ENCODE data around the gene OAS2.

The OAS2 gene

DNA sequence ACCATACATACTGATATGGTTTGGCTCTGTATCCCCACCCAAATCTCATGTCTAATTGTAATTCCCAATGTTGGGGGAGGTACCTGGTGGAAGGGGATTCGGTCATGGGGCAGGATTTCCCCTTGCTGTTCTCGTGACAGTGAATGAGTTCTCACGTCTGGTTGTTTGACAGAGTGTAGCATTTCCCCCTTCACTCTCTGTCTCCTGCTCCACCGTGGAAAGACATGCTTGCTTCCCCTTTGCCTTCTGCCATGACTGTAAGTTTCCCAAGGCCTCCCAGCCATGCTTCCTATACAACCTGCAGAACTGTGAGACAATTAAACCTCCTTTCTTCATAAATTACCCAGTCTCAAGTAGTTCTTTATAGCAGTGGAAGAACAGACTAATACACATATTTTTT is 49.4 kb downstream of the OAS2 start:
- DNase-seq = no peak

DNA sequence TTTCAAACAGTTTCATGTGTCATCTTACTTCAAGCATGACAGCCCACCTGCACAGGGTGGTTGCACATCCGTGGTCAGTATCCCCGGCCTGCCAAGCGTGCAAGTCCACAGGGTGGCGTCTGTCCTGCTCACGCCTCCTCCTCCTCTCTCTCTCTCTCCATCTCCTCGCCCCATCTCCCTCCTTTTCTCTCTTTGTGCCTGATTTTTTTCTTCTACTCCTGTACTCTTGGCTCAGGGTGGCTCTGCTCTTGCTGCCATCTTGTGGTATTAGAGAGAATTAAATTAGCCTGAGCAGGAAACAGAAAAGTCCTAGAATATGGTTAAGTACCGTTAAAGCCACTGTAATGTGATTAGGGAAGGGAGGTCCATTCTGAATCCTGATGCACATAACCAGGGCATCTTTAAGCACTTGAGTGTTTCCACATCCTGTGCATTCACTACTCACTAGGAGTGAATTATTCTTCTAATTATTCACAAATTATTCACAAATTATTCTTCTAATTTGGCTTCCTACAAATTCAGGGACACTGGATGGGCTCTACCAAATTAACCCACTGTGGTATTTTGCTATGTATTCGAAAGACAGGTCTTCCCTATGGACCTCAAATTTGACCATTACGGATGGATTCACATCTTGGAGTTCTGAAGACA is 52.7 kb downstream of the OAS2 start:
- DNase-seq = peak; percentile 52

DNA sequence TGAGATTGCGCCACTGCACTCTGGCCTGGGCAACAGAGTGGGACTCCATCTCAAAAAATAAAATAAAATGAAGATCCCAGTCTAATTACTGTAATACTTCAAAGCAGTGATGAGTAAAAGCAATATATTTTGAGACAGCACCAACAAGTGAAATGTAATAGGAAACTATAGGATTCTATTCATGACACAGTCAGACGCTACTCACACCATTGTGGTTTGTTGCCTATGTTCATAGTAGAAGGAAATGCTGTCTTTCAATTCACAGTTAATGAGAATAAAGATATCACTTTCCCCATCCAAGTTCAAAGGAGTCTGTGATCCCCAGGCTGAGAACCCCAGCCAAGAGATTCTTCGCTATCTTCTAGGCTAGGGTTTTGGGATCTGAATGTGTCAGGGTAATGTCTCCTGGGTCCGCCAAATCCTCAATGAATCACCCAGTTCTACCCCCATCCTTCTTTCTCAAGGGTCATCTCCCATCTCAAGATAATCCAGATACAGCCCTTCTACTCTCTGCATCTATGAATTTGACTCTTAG is 61.7 kb downstream of the OAS2 start:
- DNase-seq = no peak

DNA sequence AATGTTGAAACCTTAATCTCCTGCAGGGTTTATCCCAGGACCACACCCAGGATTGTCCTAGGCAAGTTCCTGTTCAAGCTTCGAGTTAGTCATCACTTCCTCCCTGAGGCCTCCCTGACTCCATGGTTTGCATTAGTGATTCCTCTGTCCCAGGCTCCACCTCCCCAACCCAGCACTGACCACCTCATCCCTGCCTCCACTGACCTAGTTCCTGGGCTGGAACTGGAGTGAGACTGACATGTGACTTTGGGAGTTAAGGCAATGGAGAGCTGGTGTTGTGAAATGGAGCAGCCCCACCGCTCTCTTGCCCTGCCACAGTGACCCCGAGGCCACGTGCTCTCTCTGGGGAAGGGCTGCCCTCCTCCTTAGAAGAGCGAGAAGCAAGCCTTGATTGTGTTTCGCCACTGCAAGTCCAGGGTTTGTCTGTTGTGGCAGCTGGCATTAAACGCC is 62.4 kb downstream of the OAS2 start:
- peak; percentile 72 for DNase-seq

DNA sequence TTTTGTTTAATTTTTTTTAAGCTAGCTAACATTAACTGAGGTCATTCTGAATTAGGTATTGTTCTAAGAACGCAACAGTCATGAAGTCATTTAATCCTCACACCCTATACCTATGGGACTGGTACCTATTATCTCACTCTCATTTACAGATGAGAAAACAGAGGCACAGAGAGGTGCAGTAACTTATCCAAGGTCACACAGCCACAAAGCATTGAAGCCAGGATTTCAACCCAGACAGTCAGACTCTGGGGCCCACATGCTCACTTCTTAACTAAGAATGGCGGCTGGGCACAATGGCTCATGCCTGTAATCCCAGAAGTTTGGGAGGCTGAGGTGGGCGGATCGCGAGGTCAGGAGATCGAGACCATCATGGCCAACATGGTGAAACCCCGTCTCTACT is 63.2 kb downstream of the OAS2 start:
- no peak for DNase-seq

DNA sequence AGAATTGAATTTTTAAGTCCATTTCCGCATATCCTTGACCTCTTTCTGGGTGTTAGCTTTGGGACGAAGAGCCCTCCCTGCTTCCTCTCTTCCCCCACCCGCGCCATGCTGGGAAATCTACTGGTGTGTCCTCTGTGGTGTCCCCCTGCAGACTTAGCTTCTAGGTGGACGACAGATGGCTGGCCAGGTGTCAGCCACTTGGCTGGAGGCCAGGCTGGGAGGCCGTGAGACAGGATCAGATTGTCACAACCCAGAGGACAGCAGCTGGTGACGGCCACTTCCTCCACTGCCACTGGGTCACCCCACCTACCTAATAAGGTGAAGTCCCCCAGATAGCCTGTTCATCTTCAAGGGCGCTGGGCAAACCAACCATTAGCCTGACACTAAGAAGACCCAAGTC is 64.9 kb downstream of the OAS2 start:
- DNase-seq = no peak

DNA sequence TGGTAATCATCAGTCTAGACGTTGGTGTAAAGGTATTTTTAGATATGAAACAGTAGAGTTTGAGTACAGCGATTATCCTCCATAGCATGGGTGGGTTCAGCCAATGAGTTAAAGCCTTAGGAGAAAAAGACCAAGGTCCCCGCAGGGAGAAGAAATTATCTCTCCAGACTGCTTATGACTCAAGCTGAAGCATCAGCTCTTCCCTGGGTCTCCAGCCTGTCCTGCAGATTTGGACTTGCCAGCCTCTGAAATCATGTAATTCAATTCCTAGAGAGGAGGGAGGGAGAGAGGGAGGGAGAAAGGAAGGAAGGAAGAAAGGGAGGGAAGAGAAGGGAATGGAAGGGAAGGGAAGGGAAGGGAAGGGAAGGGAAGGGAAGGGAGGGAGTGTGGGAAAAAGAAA is 66.2 kb downstream of the OAS2 start:
- DNase-seq = no peak

DNA sequence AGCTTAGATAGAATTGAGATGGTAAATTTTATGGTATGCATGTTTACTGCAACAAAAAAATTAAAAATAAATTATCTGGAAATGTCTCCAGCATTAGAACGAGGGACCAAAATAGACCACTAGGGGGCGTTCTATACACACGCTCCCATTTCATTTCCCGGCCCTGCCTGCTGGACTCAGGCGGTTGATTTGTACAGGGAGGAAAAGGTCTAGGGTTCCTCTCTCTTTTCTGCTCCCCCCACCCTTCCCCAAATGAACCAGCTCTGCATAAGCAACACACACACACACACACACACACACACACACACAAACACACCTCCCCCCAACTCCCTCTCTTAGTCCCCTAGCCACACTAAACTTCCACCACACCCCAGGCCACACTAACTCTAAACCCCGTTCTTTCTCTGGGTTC is 70.4 kb downstream of the OAS2 start:
- DNase-seq = peak; percentile 45

DNA sequence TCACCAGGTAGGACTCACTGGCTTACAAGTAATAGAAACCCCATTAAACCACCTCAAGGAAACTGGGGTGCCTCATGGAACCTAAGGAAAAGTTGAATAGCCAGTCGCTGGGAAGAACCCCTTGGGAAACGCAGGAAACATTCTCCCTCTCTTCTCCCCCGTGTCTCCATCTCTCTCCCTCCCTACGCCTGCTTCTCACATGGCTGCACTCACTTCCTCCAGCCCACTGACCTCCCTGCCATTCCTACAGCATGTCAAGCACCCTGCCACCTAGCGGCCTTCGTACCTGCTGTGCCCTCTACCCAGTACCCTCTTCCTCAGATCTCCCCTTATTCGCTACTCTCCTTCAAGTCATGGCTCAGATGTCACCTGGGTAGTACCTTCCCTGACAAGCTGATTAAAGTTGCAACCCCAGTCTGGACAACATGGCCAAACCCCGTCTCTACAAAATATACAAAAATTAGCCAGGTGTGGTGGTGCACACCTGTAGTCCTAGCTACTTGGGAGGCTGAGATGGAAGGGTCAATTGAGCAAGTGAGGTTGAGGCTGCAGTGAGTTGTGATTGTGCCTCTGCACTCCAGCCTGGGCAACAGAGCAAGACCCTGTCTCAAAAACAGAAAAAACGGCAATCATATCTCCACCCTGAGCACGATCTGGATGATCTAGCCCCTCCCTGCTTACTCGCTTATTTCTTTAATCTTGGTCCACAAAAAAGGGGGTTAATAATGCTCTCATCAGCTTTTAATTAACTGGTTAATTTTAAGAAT is 71.8 kb downstream of the OAS2 start:
- DNase-seq = peak; percentile 9

DNA sequence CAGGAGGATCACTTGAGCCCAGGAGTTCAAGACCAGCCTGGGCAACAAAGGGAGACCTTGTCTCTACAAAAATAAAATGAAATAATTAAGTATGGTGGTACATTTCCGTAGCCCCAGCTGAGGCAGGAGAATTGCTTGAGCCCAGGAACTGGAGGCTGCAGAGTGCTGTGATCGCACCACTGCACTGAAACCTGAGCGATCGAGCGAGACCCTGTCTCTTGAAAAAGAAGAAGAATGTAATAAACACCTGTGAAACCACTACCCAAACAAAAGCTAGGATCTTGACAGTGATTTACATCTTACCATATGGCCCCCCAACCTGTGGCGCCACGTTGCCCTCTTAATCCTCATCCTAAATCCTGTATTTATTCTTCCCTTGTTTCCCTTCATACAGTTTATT is 72.5 kb downstream of the OAS2 start:
- DNase-seq = no peak

DNA sequence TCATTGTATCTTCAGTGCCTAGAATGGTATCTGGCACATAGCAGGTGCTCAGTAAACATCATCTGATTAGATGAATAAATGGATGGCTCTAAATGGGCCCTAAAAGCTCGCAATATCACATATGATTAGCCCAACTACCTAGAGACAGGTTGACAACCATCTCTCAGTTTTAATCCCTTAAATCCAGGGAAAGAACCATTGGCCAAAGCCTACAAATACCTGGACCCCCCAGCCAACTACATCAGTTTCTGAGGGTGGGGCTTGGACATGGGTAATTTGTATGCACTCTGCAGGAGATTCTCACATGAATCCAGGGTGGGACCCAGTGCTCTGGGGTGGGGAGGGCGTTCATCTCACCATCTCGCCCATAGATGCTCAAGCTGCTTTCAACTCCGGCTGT is 73.4 kb downstream of the OAS2 start:
- DNase-seq = no peak

DNA sequence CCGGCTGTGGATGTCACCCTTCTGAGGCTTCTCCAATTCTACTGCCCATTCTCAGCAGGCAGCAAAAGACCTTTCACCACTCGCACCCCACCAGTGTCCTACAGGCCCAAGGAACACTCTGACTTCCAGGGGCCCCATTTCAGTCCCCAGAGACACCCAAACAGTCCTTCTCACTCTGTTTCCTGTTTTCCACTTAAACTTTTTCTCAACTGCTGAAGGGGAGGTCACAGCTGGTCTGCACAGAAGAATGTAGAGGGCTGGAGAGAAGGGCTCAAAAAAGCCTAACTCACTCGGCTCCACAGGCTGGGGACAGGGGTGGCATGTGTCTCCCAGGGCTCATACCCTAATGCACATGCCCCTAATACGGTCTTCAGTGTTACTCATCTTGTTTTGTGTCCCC is 74.0 kb downstream of the OAS2 start:
- DNase-seq = no peak

DNA sequence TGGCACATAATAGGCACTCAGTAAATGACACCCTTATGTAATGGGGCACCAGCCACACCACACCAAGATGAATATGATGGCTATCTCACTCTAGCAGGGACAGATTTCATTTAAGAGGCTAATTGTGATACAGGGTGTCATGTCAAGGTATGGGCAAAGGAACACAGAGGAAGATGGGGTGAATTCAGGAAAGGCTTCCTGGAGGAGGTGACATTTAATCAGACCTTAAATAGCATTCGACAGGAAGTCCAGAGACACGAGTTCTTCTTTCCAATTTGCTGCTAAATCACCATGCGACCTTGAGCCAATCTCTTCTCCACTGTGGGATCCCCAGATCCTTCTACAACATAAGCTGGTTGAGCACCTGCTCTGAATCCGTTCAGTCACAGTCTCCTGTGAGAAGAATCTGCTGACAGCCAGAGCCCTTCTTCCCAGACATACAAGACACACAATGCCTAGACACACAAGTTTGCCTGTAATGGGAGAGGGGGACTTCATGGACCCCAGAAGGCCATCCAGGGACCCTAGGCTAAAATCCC is 76.7 kb downstream of the OAS2 start:
- no peak for DNase-seq

DNA sequence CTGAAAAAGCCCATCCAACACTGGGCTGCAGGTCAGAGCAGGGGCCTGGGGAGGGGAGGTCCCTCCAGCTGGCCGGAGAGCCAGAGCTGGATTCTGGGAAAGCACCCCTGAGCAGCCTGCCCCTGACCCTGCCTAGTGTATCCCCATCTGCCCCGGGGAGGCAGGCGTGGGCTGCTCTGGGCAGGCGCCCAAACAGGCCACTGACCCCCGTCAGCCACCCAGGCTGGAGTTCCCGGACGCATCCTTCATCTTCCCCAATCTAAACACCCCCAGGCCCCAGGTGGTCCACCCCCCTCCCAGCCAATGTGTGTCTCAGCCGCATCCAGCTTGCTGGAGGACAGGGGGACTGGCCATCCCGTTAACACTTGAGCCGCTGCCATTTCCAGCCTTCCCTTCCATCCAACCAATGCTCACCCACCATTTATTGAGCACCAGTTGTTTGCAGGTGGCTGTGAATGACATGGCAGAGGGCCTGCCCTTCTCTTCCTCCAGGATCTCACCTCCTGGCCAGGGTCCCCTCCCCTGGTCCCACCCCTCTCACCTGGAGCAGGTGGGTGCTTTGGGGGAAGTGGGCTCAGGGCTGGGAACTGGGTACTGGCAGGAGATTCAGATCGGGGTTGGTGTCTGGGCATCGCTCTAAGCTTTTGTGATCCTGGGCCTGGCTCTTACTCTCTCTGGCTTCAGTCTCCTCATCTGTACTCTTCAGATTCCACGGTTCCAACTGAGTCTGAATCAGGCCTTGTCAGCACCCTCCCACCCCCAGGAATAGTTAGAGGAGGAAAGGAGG is 77.5 kb downstream of the OAS2 start:
- DNase-seq = no peak

DNA sequence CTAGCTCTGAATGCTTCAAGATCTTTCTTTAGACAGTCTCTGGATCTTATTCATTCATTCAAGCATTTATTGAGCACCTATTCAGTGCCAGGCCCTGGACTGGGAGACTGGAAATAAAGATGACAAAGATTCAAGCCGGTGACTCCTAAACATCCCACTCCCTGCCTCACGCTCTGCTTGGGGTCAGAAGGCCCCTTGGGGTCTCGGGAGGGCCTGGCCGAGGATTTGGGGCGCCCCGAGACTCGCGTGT is 78.0 kb downstream of the OAS2 start:
- DNase-seq = no peak

DNA sequence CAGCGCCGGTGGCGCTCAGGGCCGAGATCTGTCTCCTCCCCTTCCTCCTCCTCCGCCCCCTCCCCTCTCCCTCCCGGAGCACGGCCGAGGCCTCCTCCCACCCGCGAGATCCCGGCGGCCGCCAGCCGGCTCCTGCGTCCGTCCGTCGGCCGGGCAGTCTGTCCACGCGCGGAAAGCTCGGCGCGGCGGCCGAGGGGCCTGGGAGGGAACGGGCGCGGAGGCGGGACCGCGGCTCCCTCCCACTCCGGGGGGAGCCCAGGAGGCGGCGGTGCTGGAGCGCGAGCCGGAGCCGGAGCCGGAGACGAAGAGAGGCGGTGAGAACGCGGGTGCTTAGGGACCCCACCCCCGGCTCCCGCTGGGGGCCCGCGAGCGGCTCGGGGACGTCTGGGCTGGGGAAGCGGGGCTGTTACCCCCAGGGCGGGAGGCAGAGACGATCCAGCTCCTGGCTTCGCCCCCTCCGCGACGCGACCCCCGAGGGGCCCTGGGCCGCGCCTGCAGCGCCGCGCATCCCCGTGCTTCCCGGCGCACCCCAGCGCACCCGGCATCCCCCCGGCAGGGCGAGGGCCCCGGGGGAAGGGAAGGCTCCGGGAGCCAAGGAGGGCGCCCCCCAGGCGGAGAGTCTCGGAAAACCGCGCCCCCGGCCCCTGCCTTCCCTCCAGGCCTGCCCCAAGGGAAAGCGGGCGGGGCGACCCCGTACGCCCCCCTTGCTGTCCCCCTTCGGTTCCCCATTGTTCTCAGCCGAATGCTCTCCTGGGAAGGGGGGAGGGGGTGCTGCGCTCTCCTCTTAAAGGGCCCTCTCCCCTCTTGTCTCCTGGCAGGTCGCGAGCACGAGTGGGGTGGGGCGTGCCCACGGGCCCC is 78.5 kb downstream of the OAS2 start, which contains the start of gene DTX1:
DTX1 (plus strand) TSS at position 100 of the 858 bp plus-strand sequence. CDS start 1,463 bp downstream, outside the sequence.
- DNase-seq = no peak

DNA sequence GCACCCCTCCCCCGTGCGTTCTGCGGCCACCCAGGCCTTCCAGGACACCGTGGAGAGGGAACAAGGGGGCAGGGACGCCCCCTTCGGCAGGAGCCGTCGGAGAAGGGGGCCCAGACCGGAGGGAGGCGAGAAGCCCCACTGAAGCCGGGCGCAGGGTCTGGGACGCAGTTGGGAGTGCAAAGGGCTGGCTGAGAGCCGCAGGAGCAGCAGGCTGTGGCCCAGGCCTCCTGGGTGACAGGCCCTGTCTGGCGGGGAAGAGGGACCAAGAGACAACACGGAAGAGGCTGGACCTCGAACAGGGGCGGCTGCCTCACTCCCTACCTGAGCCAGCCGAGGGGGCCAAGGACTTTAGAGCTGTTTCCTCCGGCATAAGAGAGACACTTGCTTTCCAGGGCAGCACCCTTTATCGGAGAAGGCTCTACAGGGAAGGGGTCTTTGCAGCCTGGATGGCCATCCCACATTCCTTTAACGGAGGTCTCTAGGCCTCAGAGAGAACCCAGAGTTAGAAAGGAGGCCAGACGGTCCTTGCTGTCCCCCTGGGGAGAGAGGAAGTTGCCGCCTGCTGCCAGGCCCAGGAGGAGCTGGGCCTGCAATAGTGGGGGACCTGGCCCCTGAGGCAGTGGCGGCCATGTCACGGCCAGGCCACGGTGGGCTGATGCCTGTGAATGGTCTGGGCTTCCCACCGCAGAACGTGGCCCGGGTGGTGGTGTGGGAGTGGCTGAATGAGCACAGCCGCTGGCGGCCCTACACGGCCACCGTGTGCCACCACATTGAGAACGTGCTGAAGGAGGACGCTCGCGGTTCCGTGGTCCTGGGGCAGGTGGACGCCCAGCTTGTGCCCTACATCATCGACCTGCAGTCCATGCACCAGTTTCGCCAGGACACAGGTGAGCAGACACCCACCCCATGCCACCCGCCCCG is 79.5 kb downstream of the OAS2 start:
- DNase-seq = no peak

DNA sequence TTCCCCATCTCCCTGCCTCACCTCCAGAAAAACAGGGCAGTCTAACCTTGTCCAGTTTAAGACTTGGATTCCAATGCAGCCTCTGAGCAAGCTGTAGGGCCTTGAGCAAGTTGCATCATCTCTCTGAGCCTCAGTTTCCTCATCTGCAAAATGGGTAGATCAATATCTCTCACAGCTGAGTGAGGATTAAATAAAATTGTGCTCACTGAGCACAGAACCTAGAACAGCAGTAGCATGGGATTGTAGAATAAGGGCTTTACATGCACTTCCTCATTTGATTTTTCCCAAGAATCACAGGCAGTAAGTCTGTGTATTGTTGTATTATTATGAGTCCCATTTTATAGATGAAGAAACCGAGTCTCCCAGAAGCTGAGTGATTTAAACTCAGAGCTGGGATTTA is 80.2 kb downstream of the OAS2 start:
- no peak for DNase-seq

DNA sequence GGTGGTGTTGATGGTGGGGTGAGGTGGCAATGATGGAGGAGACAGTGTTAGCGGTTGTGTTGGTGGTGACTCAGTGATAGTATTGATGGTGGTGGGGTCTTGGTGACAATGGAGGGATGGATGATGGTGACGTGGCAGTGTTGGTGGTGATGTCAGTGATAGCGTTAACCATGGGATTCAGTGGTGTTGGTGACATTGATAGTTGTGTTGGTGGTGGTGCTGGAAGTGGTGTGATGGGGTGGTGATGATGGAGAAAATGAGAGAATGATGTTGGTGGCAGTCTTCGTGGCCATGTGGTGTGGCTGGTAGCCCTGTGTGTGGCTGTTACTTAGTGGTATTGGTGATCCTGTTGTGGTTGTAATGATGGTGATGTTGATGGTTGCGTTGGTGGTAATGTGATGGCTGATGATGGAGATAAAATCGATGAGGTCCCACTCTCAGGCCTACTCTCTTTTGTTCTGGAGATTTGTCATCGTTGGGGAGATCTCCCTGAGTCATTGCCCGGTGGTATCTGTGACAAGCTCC is 80.8 kb downstream of the OAS2 start:
- DNase-seq = no peak

DNA sequence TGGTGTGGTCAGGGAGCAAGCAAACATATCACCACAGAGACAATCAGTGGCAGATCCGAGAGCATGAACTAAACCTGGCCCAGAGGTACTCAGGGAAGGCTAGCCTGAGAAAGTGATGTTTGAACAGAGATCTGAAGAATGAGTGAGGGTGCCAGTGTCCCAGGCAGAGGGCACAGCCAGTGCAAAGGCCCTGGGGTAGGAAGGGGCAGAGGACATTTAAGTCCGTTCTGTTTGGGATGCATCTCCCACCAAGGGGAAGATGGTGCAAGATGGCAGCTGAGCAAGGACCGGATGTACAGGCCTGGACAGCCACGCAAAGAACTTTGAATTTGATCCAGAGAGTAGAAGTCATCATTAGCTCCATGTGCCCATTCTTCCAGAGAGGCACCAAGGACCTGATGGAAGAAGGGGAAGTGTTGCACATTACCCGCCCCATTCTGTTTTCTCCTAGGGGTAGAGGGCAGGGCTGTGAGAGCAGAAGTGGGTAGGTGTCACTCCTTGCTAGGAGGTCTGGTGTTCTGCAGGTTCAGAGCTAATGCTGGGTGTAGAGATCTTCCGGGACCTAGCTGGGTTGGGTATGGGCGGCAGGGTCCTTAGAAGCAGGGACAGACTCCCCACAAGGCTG is 82.1 kb downstream of the OAS2 start:
- no peak for DNase-seq
